AG20443 (cell line): ENCODE measurements around the gene PGK2.
"Not testable (repeated sequence)": the region's sequence is repeated elsewhere in the genome, so short reads cannot be mapped to it uniquely, and the experiment has no call there.

Experiments used
- DNase-seq: peaks from one replicate; pipeline ENCODE4 v3.0.0; 2012; ENCODE audit warnings: low spot score, mixed read lengths

The PGK2 gene

GRCh38 chr6:49787176-49787575 is at the start of gene PGK2:
Gene PGK2 (minus strand): TSS chr6:49787285. CDS start chr6:49787187, 98 bp downstream.
- DNase-seq, result no peak

- DNase-seq, result no peak
Observed at GRCh38 chr6:49835140-49835539, 48.1 kb upstream of the PGK2 start.

GRCh38 chr6:49833386-49833785 is 46.3 kb upstream of the PGK2 start:
- no peak for DNase-seq

GRCh38 chr6:49826743-49827406 is 39.8 kb upstream of the PGK2 start:
- DNase-seq, result no peak

- no peak for DNase-seq
Observed at GRCh38 chr6:49815166-49815565, 28.1 kb upstream of the PGK2 start.

- no peak for DNase-seq
Observed at GRCh38 chr6:49813248-49813647, 26.2 kb upstream of the PGK2 start.

- DNase-seq, result no peak
Observed at GRCh38 chr6:49806145-49806544, 19.1 kb upstream of the PGK2 start.

GRCh38 chr6:49805246-49805645 is 18.2 kb upstream of the PGK2 start:
- no peak for DNase-seq

GRCh38 chr6:49801525-49801924 is 14.4 kb upstream of the PGK2 start:
- DNase-seq, result no peak

GRCh38 chr6:49799090-49799489 is 12.0 kb upstream of the PGK2 start:
- no peak for DNase-seq

GRCh38 chr6:49796842-49797455 is 9.9 kb upstream of the PGK2 start:
- DNase-seq, result not testable (repeated sequence)

GRCh38 chr6:49790341-49790740 is 3.3 kb upstream of the PGK2 start:
- no peak for DNase-seq

GRCh38 chr6:49784272-49784671 is 2.8 kb downstream of the PGK2 start:
- DNase-seq, result no peak

- DNase-seq, result no peak
Observed at GRCh38 chr6:49782725-49783124, 4.4 kb downstream of the PGK2 start.

- no peak for DNase-seq
Observed at GRCh38 chr6:49782293-49782692, 4.8 kb downstream of the PGK2 start.

- no peak for DNase-seq
Observed at GRCh38 chr6:49776444-49776843, 10.6 kb downstream of the PGK2 start.

- no peak for DNase-seq
Observed at GRCh38 chr6:49775043-49775442, 12.0 kb downstream of the PGK2 start.

GRCh38 chr6:49772285-49772684 is 14.8 kb downstream of the PGK2 start:
- DNase-seq, result no peak

GRCh38 chr6:49766762-49767161 is 20.3 kb downstream of the PGK2 start:
- no peak for DNase-seq

GRCh38 chr6:49764571-49765236 is 22.4 kb downstream of the PGK2 start:
- no peak for DNase-seq

- DNase-seq, result no peak
Observed at GRCh38 chr6:49744259-49744658, 42.8 kb downstream of the PGK2 start, which contains the start of gene CRISP3. Gene CRISP3 (minus strand): TSS chr6:49744388. CDS start chr6:49744367, 21 bp downstream.

GRCh38 chr6:49743429-49743828 is 43.7 kb downstream of the PGK2 start:
- no peak for DNase-seq

- DNase-seq, result no peak
Observed at GRCh38 chr6:49739423-49739822, 47.7 kb downstream of the PGK2 start.
